ACHN (cell line): ENCODE measurements around the gene CASQ1.

Experiments used
- DNase-seq: peaks from one replicate; pipeline ENCODE4 v3.0.0-alpha.2; 2015
- in situ Hi-C: cut with HindIII; loops from 2 replicates; pipeline ENCODE4 v1.10.0; 2017; ENCODE audit warnings: low sequenced_read_pairs, low pct_ligation_motif_present, low pct_unique_long_range_greater_than_20kb

CASQ1 gene

GRCh38 chr1:160193832-160194736 lies 3.7 kb downstream of the CASQ1 start:
- in situ Hi-C loops: no loop called here
- DNase-seq: no peak

DNA sequence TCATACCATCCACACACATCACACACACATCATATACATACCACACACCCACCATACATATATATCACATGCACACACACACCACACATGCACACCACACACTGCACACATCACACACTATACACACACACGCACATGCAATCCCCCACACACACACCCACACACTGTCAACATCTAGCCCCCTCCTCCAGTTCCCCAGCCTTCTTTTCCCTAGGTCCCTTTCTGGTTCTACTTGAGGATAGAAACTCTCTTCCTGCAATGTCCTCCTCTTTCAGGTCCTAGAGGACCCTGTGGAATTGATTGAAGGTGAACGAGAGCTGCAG lies 4.3 kb downstream of the CASQ1 start:
- no peak for DNase-seq
- in situ Hi-C loops: no loop called here

GRCh38 chr1:160196143-160196542 lies 5.8 kb downstream of the CASQ1 start:
- DNase-seq: no peak
- in situ Hi-C loops: no loop called here

- in situ Hi-C loops: no loop called here
- DNase-seq: no peak
Measured at GRCh38 chr1:160197231-160197630, 6.9 kb downstream of the CASQ1 start.

DNA sequence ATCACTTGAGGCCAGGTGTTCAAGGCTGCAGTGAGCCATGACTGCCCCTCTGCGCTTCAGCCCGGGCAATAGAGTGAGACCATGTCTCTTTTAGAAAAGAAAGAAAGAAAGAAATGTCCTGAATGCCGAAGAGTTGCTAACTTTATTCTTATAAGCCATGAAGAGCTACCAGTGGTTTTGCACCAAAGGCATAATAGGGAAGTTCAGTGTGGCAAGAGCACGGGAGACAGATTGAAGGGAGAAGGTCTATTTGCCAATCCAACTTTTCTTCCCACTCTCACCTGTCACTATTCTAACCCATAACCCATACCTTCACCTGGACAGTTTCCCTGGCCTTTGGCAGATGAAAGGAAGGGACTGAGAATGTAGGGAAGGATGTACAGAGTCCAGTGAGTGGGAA lies 10.4 kb downstream of the CASQ1 start:
- in situ Hi-C loops: no loop called here
- no peak for DNase-seq

DNA sequence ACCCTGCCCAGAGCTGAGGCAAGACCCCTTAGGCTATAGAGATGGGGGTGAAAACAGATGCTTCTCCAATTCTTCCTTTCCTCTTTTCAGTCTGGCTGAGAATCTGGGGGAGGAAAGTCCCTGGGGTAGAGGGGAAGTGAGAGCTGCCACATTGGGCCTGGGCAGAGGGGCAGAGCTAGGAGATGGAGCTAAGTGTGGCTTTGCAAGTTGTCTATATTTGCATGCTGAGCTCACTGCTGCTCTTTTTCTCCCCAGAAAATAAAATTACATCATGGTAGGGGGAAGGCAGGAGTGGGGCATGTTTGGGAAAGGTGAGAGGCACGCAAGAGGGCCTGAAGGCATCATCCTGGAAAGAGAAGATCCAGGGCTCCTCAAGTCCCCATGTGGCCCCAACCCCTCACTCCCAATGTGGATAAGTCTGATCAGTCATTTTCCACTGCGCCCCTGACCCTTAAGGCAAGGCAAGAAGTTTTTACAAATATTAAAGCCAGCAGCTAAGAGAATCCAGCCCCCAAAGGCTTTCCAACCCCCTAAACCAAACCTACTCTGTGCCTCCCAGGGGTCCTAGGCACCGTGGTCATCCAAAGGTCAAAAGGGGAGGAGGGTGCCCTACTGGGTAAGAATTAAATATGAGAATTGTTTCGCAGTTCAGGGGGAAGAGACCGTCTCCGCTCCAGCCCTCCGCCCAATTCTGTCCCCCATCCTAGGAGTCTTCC lies 14.3 kb downstream of the CASQ1 start:
- no peak for DNase-seq
- in situ Hi-C loops: no loop called here

GRCh38 chr1:160205242-160206035 lies 15.1 kb downstream of the CASQ1 start, which contains the start of gene PEA15:
Gene PEA15, plus strand, starts transcription at chr1:160205384. Its CDS starts 6,161 bp downstream, at chr1:160211545.
- peak; percentile 80 for DNase-seq
- in situ Hi-C loops: no loop called here

DNA sequence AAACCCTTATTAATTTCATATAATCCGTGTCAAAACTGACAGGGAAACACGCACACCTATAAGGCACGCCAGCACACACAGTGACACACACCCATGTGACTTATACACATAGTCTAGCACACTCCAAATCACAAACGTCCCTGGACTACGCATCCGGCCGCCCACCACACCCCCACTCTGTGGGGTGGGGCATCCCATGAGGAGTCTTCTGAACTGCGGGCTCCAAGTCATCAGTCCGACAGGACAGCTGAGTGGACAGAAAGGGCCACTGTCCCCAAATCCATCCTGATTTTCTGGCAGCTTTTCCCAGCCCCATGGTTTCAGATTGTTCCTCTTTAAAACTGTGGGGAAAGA lies 15.6 kb downstream of the CASQ1 start:
- in situ Hi-C loops: no loop called here
- peak; percentile 67 for DNase-seq

- in situ Hi-C loops: no loop called here
- peak; percentile 92 for DNase-seq
Measured at GRCh38 chr1:160206421-160207117, 16.2 kb downstream of the CASQ1 start.

DNA sequence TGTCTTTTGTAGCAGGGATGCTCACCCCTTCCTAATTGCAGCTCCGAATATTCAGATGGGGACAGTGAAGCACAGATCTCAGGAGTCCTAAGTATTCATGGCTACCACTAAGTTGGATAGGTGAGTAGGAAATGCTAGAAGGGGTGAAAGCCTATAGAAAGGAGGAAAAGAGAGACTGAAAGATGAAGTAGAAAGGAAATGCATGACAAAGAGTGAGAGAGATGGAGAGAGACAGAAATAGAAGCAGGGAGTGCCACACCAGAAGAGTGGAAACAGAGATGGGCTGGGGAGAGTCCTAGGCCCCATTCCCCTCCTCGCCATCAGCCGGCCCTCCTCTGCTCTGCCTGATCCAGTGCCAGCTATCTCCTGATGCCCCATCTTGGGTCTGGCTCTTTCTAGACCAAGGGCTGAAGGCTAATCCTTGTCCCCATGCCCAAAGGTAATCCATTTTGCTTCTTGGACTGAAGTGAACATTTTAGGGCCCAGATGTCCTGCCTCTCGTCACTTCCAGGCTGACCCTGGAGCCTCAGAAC lies 16.8 kb downstream of the CASQ1 start:
- no peak for DNase-seq
- in situ Hi-C loops: no loop called here

- in situ Hi-C loops: no loop called here
- DNase-seq: no peak
Measured at GRCh38 chr1:160207771-160208556, 17.6 kb downstream of the CASQ1 start.

GRCh38 chr1:160208557-160209320 lies 18.4 kb downstream of the CASQ1 start:
- in situ Hi-C loops: no loop called here
- no peak for DNase-seq

DNA sequence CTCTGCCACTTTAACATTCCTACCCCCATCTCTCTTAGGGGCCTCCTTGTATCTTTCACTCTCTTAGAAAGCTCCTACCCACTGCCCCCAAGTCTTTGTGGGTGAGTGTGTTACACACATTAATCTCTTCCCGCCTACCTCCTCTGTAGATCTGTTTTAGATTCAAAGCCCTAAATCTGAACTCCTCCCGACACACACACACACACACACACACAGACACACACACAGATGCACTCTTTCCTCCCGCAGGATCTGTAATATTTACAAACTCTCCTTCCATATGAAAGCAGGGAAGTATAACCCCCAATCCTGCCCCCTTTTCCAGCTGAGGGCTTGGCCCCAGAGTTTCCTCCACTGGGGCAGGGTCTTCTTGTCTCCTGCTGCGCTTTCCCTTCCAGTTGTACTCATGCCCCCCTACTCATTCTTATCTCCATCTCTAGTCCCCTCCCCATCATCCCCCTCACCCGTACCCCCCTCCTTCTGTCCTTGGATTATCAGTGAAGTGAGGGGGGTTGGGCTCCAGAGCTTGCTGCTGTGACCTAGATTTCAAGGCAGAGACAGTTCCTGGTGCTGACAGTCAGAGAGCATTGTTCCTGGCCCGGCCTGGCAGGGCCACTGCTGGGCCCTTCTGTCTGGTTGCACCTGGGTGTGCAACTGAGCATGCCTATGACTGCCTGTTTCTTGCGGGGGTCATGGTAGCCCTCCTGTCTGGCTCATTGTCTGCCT lies 19.1 kb downstream of the CASQ1 start:
- in situ Hi-C loops: no loop called here
- DNase-seq: no peak

DNA sequence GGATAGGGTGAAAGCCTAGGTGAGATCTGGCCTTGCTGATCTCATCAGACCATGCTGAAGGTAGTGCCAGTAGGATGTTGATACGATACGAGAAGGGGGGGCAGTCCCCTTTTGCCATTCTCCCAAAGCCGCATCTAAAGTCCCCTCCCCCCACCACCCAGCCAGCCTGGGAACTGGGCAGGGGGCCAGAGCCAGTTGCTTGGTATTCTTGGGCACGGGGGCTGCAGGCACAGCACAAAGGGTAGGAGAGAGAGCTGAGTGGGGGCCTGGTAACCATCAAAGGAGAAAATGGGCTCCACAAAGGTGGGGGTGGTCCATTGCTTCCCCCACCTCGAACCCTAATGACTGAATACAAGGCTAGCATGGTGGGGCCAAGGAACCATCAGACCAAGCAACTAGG lies 20.2 kb downstream of the CASQ1 start:
- in situ Hi-C loops: no loop called here
- no peak for DNase-seq

DNA sequence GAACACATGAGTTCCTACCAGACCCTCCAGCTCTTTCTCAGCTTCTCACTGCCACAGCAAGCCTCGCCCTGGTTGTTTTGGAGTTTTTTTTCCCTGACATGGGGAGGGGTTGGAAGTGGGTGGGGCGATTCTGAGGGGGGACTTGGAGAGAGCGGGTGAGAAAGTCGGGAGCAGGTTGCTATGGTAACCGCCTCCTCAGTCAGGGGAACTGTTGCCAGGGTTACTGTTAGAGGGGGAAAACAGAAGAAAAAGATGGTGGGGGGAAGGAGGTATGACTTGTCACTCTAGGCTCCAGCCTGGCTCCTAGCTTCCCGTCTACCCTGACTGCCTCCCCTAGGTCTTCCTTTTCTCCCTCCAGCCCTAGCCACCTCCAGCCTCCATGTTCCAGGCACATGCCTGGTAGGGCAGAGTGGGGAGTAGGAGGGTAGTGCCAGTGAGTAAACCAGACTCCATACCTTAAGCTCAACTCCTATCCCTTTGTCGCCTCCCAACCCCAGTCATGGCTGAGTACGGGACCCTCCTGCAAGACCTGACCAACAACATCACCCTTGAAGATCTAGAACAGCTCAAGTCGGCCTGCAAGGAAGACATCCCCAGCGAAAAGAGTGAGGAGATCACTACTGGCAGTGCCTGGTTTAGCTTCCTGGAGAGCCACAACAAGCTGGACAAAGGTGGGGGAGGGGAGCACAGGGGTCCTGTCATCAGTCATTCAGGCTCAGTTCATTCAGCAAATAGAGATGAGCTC lies 20.8 kb downstream of the CASQ1 start:
- in situ Hi-C loops: no loop called here
- DNase-seq: no peak
